BJ (cell line): Measurements from ENCODE around the gene KCNA3. TPM values are rescaled to one million over a fixed set of nuclear protein-coding genes. Genes with fewer than 3 reads are reported as not detected.

Source experiments
- CTCF ChIA-PET: fragments of 350-600 bp; formaldehyde crosslinking; extraction: SDS; loops from one replicate; lab custom pipeline; 2021; ENCODE audit warnings: antibody characterized with exemption, inconsistent platforms; lab: Yijun Ruan, JAX
- POLR2A ChIA-PET: fragments of 300-600 bp; sonication (Branson Sonifier 250); formaldehyde crosslinking; extraction: SDS; loops from one replicate; lab custom pipeline; 2021; ENCODE audit warnings: antibody characterized with exemption; lab: Charles Lee
- DNase-seq: peaks from one replicate; pipeline ENCODE4 v3.0.0-alpha.2; 2011; ENCODE audit warnings: low read depth
- H3K27me3 ChIP-seq: 2 replicates; pipeline ENCODE4 v1.6.0; 2011; ENCODE audit warnings: low read length; ENCODE audit not compliant: control insufficient read depth, insufficient read depth
- H3K36me3 ChIP-seq: 2 replicates; pipeline ENCODE4 v1.5.1; 2011; ENCODE audit warnings: low read length; ENCODE audit not compliant: control insufficient read depth, insufficient read depth
- H3K4me3 ChIP-seq: 2 replicates; pipeline ENCODE4 v1.5.1; 2011; ENCODE audit warnings: low read depth, mild to moderate bottlenecking, control low read depth, low read length
- CTCF ChIP-seq: IDR thresholded peaks from 2 replicates; pipeline ENCODE4 v1.5.1; 2011; ENCODE audit warnings: low read depth, mild to moderate bottlenecking, control low read depth, inconsistent platforms, low read length, moderate library complexity; ENCODE audit not compliant: insufficient read depth
- polyA minus RNA-seq: library from RNA; depleted of rRNA, polyadenylated mRNA; stranded (reverse); fragments of >200 nt; gene quantifications from 2 replicates; pipeline ENCODE4 v1.2.3, GENCODE V29; 2011; rRNA and poly(A)+ RNA removed
- polyA plus RNA-seq: library from polyadenylated mRNA; depleted of rRNA; stranded (reverse); fragments of >200 nt; gene quantifications from 2 replicates; pipeline ENCODE4 v1.2.3, GENCODE V29; 2011; rRNA removed

KCNA3 gene
- polyA plus RNA-seq, result 0.38 and 0.39 TPM in 2 replicates
- polyA minus RNA-seq, result 0.41 and 0.90 TPM in 2 replicates

- Histone ChIP-seq H3K4me3 (peak within 1 kb of the TSS; percentile 38), H3K27me3 (peaks cover 26% of the 10 kb centered on the region), H3K36me3 (no peaks in the 10 kb centered on the region)
- DNase-seq, result no peak
- CTCF ChIA-PET, result interaction anchor here (0.9 kb wide), 1 partner anchor 107 kb away, joined by 3 read pairs; no protein-coding TSS in a partner anchor
- TF ChIP-seq CTCF, result no peak
- POLR2A ChIA-PET, result no interaction called here
These were observed at the start of gene KCNA3 for GRCh38 chr1:110674337-110675059. KCNA3 (minus strand) TSS chr1:110674940; CDS start chr1:110674809, 131 bp downstream.

GRCh38 chr1:110722807-110723206, 48.1 kb upstream of the KCNA3 start:
- CTCF ChIA-PET, result no interaction called here
- peaks cover 1% of the 10 kb centered on the region; the same call in 1 of the 2 replicates for H3K27me3 ChIP-seq
- no peak overlapping the region for H3K4me3 ChIP-seq
- TF ChIP-seq CTCF, result no peak
- POLR2A ChIA-PET, result no interaction called here
- H3K36me3 ChIP-seq, result no peaks in the 10 kb centered on the region
- no peak for DNase-seq

- no peak for TF ChIP-seq CTCF
- Histone ChIP-seq H3K27me3 (peaks cover 1% of the 10 kb centered on the region; the same call in 1 of the 2 replicates), H3K36me3 (no peaks in the 10 kb centered on the region), H3K4me3 (no peak overlapping the region)
- CTCF ChIA-PET, result interaction anchor here (2.1 kb wide), 1 partner anchor 8 kb away, joined by 7 read pairs; no protein-coding TSS in a partner anchor
- POLR2A ChIA-PET, result no interaction called here
- no peak for DNase-seq
These were observed 45.2 kb upstream of the KCNA3 start for GRCh38 chr1:110719908-110720307.

- peaks cover 4% of the 10 kb centered on the region for H3K27me3 ChIP-seq
- H3K4me3 ChIP-seq, result no peak overlapping the region
- CTCF ChIA-PET, result interaction anchor here (1.0 kb wide), 1 partner anchor 12 kb away, joined by 3 read pairs; no protein-coding TSS in a partner anchor
- no peaks in the 10 kb centered on the region for H3K36me3 ChIP-seq
- DNase-seq, result no peak
- TF ChIP-seq CTCF, result no peak
- POLR2A ChIA-PET, result no interaction called here
These were observed 43.7 kb upstream of the KCNA3 start for GRCh38 chr1:110718452-110718851.

GRCh38 chr1:110717179-110717578, 42.4 kb upstream of the KCNA3 start:
- DNase-seq, result no peak
- Histone ChIP-seq H3K36me3 (no peaks in the 10 kb centered on the region), H3K4me3 (no peak overlapping the region), H3K27me3 (peaks cover 6% of the 10 kb centered on the region)
- POLR2A ChIA-PET, result no interaction called here
- CTCF ChIA-PET, result no interaction called here
- TF ChIP-seq CTCF, result no peak
